HFFc6 (cell line): ENCODE results near the gene WDR93. TPM values are rescaled to one million over a fixed set of nuclear protein-coding genes. Genes with fewer than 3 reads are reported as not detected.

ENCODE experiments used
- DNase-seq: peaks from one replicate; pipeline ENCODE4 v3.0.0-alpha.2; 2018
- H3K27ac Mint-ChIP-seq: 2 replicates; pipeline ENCODE4 v1.8.0; 2020; ENCODE audit warnings: mild to moderate bottlenecking, mixed read lengths
- H3K27me3 Mint-ChIP-seq: 2 replicates; pipeline ENCODE4 v1.8.0; 2021; ENCODE audit warnings: mild to moderate bottlenecking, moderate library complexity, mixed read lengths; ENCODE audit not compliant: insufficient read depth
- H3K36me3 Mint-ChIP-seq: 2 replicates; pipeline ENCODE4 v1.8.0; 2021; ENCODE audit warnings: low read depth, mixed read lengths
- H3K4me1 Mint-ChIP-seq: 2 replicates; pipeline ENCODE4 v1.8.0; 2020; ENCODE audit warnings: low read depth, mixed read lengths
- H3K4me3 Mint-ChIP-seq: 2 replicates; pipeline ENCODE4 v1.8.0; 2020; ENCODE audit warnings: mild to moderate bottlenecking, moderate library complexity, mixed read lengths
- H3K9me3 Mint-ChIP-seq: 2 replicates; pipeline ENCODE4 v1.8.0; 2020; ENCODE audit warnings: mild to moderate bottlenecking, mixed read lengths
- CTCF ChIP-seq: fragments of 200-600 bp; sonication (generic); IDR thresholded peaks from 2 replicates; pipeline ENCODE4 v1.5.0; 2021; ENCODE audit warnings: antibody characterized with exemption, mild to moderate bottlenecking
- total RNA-seq, 6 experiments: library from RNA; stranded (reverse); fragmentation: NEBNext Ultra II Directional; extraction: Animal tissue kit (Norgen Biotek cat#: 25700); gene quantifications; 2 replicates in 1 of 6; 3 replicates in 5 of 6; pipeline ENCODE4 v1.2.3, GENCODE V29; 2021

Gene WDR93
- total RNA-seq, 6 experiments from 2014 or later = 0.21 TPM; not detected in 5

DNA sequence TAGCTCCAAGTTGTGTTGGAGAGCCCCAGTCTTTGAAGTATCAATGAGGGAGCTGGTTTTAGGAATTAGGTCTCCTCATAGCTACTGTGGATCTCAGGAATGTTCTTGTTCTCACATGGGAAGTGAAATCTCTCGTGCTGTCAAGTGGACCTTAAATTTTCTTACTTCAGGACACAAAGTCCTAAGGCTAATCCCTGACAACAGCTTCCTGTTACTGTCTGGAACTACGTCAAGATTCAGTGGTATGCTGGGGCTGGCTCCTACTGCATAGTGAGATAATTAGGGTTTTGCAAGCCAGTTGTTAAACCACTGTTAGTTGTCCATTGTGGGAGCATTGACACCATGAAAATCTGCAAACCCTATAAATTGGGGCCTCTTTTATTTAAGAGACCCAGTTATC, 37.6 kb downstream of the WDR93 start:
- no peaks in the 10 kb centered on the region for H3K36me3 Mint-ChIP-seq
- no peak overlapping the region for H3K27ac Mint-ChIP-seq
- peaks cover 5% of the 10 kb centered on the region; the same call in 1 of the 2 replicates for H3K9me3 Mint-ChIP-seq
- H3K4me1 Mint-ChIP-seq = no peaks in the 10 kb centered on the region
- DNase-seq = peak; percentile 10
- peaks cover 32% of the 10 kb centered on the region for H3K27me3 Mint-ChIP-seq
- no peak for TF ChIP-seq CTCF
- no peak overlapping the region for H3K4me3 Mint-ChIP-seq

DNA sequence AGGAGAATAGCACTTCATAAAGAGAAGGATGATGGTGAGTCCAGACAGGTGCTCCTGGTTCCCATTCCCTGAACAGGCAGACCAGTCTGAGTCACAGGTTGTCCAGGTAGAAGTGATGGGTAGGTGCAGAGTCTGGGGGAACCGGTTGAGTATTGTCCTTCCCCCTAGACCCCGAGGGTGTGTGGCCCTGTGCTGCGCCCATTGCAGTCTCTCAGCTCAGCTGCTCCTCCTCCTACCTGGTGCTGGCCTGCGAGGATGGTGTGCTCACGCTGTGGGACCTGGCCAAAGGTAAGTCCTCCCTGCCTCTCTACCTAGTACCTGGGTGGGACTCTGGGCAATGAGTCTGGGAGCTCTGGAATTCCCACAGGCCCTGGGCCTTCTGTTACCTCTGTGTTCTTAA, 40.7 kb downstream of the WDR93 start:
- Mint-ChIP-seq H3K4me1 (no peaks in the 10 kb centered on the region), H3K27me3 (peaks cover 41% of the 10 kb centered on the region), H3K4me3 (no peak overlapping the region), H3K9me3 (no peaks in the 10 kb centered on the region), H3K27ac (no peak overlapping the region), H3K36me3 (no peaks in the 10 kb centered on the region)
- no peak for DNase-seq
- no peak for TF ChIP-seq CTCF

GRCh38 chr15:89732451-89733172, 42.0 kb downstream of the WDR93 start:
- DNase-seq = no peak
- Mint-ChIP-seq H3K4me3 (no peak overlapping the region), H3K27me3 (peaks cover 40% of the 10 kb centered on the region), H3K4me1 (no peaks in the 10 kb centered on the region), H3K27ac (no peak overlapping the region), H3K36me3 (no peaks in the 10 kb centered on the region), H3K9me3 (no peaks in the 10 kb centered on the region)
- TF ChIP-seq CTCF = 0 out of 2 replicates have a peak, but pooled peaks have one; percentile 8

GRCh38 chr15:89735773-89736172, 45.2 kb downstream of the WDR93 start:
- no peak for TF ChIP-seq CTCF
- H3K9me3 Mint-ChIP-seq = no peaks in the 10 kb centered on the region
- no peaks in the 10 kb centered on the region for H3K4me1 Mint-ChIP-seq
- no peak overlapping the region for H3K27ac Mint-ChIP-seq
- no peaks in the 10 kb centered on the region for H3K36me3 Mint-ChIP-seq
- H3K27me3 Mint-ChIP-seq = peaks cover 36% of the 10 kb centered on the region
- no peak for DNase-seq
- no peak overlapping the region for H3K4me3 Mint-ChIP-seq

GRCh38 chr15:89740137-89740536, 49.5 kb downstream of the WDR93 start:
- Mint-ChIP-seq H3K4me3 (peak overlapping the region; percentile 58), H3K27me3 (peaks cover 19% of the 10 kb centered on the region), H3K4me1 (no peaks in the 10 kb centered on the region), H3K9me3 (no peaks in the 10 kb centered on the region), H3K27ac (no peak overlapping the region), H3K36me3 (no peaks in the 10 kb centered on the region)
- DNase-seq = peak; percentile 52
- peak; percentile 98 for TF ChIP-seq CTCF
